ENCODE results near the gene DNPEP.

- TF ChIP-seq CTCF (IDR thresholded peaks at IDR 0.05) = no peak
- TF ChIP-seq POLR2A (IDR thresholded peaks at IDR 0.05) = no peak
Measured at GRCh38 chr2:219398721-219399363, 11.1 kb upstream of the DNPEP start.
